Natural killer cell treated with Interleukin-12 subunit alpha and Interleukin-12 subunit beta and Interleukin-15 and Interleukin-18, amount 100 ng/mL, for 72 hours (primary cell): ENCODE results near the gene BPIFA1. TPM values are rescaled to one million over a fixed set of nuclear protein-coding genes. Genes with fewer than 3 reads are reported as not detected.

Source experiments
- ATAC-seq, 2 donors: fragments of 150-1000 bp; cut with Tn5 transposase in 1 of 2; sonication (Bioruptor Pico), chemical (Tn5 transposase) in 1 of 2; 2 replicates each; pipeline ENCODE4 v1.10.0; 2021
- DNase-seq: peaks from one replicate; pipeline ENCODE4 v3.0.0; 2022; ENCODE audit warnings: low spot score
- H3K27ac Mint-ChIP-seq, 2 donors: 1 replicate in 1 of 2; 2 replicates in 1 of 2; pipeline ENCODE4 v1.8.0; 2022; ENCODE audit warnings: mixed read lengths in 2 of 2, mild to moderate bottlenecking in 1 of 2, moderate library complexity in 1 of 2
- H3K27me3 Mint-ChIP-seq, 2 donors: 1 replicate in 1 of 2; 2 replicates in 1 of 2; pipeline ENCODE4 v1.8.0; 2022; ENCODE audit warnings: mixed read lengths in 2 of 2
- H3K36me3 Mint-ChIP-seq: one replicate; pipeline ENCODE4 v1.8.0; 2022; ENCODE audit warnings: mixed read lengths
- H3K4me1 Mint-ChIP-seq, 2 donors: 1 replicate in 1 of 2; 2 replicates in 1 of 2; pipeline ENCODE4 v1.8.0; 2022; ENCODE audit warnings: low read depth in 2 of 2, mixed read lengths in 2 of 2, mild to moderate bottlenecking in 1 of 2
- H3K4me3 Mint-ChIP-seq: one replicate; pipeline ENCODE4 v1.8.0; 2022; ENCODE audit warnings: mixed read lengths
- H3K9me3 Mint-ChIP-seq: 2 replicates; pipeline ENCODE4 v1.8.0; 2022; ENCODE audit warnings: mixed read lengths
- total RNA-seq, 2 donors: library from RNA; stranded (reverse); gene quantifications; one replicate each; pipeline ENCODE4 v1.2.3, GENCODE V29; 2022

Gene BPIFA1
- total RNA-seq, 2 donors from 2014 or later, result not detected

DNA sequence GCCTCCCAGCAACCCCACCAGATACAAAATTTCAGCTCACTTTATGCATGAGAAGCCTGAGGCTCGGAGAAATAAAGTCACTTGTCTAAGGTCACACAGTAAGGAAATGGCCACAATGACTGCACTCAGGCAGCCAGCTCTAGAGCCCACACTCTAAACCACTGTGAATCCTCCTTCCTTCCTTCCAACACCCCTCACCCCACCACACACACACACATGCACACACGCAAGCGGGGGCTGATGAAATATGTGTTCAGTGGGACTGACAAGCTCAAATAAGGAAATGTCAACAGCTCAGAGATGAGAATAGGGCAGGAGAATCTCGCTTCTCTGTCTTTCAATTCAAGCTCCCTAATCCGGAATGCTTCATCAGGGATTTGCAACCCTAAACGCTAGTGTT is 6.0 kb upstream of the BPIFA1 start:
- peak overlapping the region; percentile 63 for H3K4me3 Mint-ChIP-seq
- H3K4me1 Mint-ChIP-seq, result peaks cover 16 to 30% of the 10 kb centered on the region in 2 donors
- peak; percentile 88 for DNase-seq
- no peaks in the 10 kb centered on the region for H3K36me3 Mint-ChIP-seq
- no peaks in the 10 kb centered on the region for H3K9me3 Mint-ChIP-seq
- peak overlapping the region; percentile 72 to 85 for H3K27ac Mint-ChIP-seq
- peaks cover 7 to 17% of the 10 kb centered on the region in 2 donors for H3K27me3 Mint-ChIP-seq
- ATAC-seq, result peak; percentile 95 to 96

DNA sequence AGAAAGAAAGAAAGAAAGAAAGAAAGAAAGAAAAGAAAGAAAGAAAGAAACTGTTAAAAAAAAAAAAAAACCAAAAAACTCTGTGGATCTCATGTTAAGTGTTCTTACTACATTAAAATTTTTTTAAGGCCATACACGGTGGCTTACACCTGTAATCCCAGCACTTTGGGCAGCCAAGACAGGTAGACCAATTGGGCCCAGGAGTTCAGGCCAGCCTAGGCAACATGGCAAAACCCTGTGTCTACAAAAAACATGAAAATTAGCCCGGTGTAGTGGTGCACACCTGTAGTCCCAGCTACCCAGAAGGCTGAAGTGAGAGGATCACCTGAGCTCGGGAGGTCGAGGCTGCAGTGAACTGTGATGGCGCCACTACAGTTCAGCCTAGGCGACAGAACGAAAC is 4.6 kb upstream of the BPIFA1 start:
- H3K27me3 Mint-ChIP-seq, result peaks cover 0 to 6% of the 10 kb centered on the region in 2 donors
- no peaks in the 10 kb centered on the region for H3K36me3 Mint-ChIP-seq
- H3K9me3 Mint-ChIP-seq, result no peaks in the 10 kb centered on the region
- peak overlapping the region; percentile 72 to 85 for H3K27ac Mint-ChIP-seq
- ATAC-seq (no peak), DNase-seq (no peak)
- no peak overlapping the region for H3K4me3 Mint-ChIP-seq
- peaks cover 16 to 30% of the 10 kb centered on the region in 2 donors for H3K4me1 Mint-ChIP-seq

DNA sequence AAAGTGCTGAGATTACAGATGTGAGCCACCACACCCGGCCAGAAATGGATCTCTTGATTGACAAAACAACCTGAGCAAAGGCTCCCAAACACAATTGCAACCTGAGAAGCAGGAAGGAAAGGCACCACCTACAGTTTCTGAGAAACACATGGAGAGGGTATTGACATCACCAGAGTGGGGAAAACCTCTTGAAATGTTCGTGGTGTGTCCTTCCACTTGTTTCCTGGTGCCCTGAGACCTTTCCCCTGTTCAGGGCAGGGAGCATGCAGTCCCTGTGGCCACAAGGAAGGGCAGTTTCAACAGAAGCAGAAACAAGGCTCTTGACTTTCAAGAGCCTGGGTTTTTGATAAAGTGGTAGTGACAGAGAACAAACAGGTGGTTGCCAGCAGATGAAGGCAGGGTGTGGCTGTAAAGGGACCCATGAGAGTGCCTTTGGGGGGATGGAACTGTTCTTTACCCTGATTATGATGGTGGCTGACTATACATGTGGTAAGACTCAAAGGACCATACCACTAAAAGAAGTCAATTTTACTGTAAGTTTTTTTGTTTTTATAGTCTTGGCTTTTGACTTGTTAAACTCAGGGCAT is 3.2 kb upstream of the BPIFA1 start:
- no peak overlapping the region for H3K4me3 Mint-ChIP-seq
- H3K27me3 Mint-ChIP-seq, result peaks cover 2 to 6% of the 10 kb centered on the region in 2 donors
- H3K27ac Mint-ChIP-seq, result peak overlapping the region; percentile 53 to 59
- ATAC-seq (no peak), DNase-seq (no peak)
- H3K9me3 Mint-ChIP-seq, result no peaks in the 10 kb centered on the region
- no peaks in the 10 kb centered on the region for H3K36me3 Mint-ChIP-seq
- H3K4me1 Mint-ChIP-seq, result peaks cover 16 to 30% of the 10 kb centered on the region in 2 donors

DNA sequence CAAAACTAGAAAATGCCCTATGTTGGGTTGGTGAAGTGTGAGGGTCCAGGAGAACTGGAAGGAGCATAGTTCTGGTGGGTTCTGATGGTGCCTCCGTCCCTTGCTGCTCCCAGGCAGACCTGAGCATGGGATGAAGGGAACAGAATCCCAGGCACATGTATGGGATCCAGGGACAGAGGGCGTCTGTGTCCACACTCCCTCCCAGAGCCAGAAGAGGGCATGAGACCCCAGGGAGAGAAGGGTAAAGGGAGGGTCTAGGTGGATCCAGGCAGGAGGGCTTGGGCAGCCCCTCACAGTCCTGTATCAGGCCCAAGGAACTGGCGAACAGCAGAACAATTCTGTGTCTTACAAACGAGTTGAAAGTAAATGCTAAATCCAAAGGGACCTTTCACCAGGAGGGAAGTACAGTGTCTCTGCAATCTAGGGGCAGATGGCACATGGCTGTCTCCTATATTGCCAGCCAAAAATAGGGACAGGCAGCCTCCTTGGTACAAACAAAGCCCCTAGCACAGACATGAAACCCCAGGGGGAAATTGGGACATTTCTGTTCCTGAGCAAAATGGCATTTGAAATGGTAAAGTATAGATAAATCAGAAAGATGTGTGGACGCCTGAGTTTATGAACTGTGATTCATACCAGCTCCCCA is 2.5 kb upstream of the BPIFA1 start:
- Mint-ChIP-seq H3K9me3 (no peaks in the 10 kb centered on the region), H3K4me3 (no peak overlapping the region), H3K27ac (peak overlapping the region; percentile 53 to 59), H3K27me3 (peaks cover 2 to 6% of the 10 kb centered on the region in 2 donors), H3K4me1 (peaks cover 16 to 29% of the 10 kb centered on the region in 2 donors), H3K36me3 (no peaks in the 10 kb centered on the region)
- DNase-seq (no peak), ATAC-seq (no peak)

DNA sequence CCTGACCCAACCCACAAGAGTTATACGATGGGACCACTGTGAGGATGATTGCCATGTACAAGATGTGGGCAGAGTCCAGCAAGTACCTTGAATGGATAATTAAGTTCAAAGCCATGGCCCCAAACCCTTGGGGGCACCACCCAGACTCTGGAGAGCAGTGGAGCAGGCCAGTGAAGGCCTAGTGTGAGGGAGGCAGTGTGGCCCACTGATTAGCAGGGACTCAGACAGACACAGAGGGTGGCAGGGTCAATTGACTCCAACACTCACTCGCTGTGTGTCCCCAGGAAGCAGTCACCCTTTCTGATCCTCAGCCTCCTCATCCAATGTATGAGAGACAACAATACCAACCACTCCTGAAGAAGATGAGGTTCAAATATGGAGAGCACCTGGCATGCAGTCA is 1.7 kb upstream of the BPIFA1 start:
- Mint-ChIP-seq H3K36me3 (no peaks in the 10 kb centered on the region), H3K4me3 (no peak overlapping the region), H3K9me3 (no peaks in the 10 kb centered on the region), H3K27ac (no peak overlapping the region), H3K27me3 (peaks cover 4 to 7% of the 10 kb centered on the region in 2 donors), H3K4me1 (peaks cover 16 to 23% of the 10 kb centered on the region in 2 donors)
- ATAC-seq (no peak), DNase-seq (no peak)

DNA sequence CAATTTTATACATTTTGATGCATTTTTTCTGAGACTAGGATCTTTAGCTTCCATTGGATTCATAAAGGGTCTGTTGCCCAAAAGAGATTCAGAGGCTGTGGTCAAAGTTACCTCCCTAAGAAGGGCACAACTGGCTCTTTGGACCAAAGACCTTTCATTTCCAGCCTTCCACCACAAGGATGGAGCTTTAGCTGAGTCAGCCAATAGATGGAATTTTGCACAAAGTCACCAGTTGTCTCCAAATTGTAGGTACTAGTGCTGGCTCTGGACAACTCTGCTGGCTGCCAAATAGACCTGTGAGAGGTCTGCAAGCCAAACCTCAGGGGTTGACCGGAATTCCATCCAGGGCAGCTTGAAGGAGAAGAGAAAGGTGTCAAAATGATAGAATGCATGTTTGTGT is 555 bp downstream of the BPIFA1 start:
- ATAC-seq, result no peak
- Mint-ChIP-seq H3K4me1 (peaks cover 0 to 10% of the 10 kb centered on the region in 2 donors), H3K9me3 (no peaks in the 10 kb centered on the region), H3K27ac (no peak overlapping the region), H3K36me3 (no peaks in the 10 kb centered on the region), H3K4me3 (no peak overlapping the region), H3K27me3 (peaks cover 8 to 19% of the 10 kb centered on the region in 2 donors)
- DNase-seq, result no peak

DNA sequence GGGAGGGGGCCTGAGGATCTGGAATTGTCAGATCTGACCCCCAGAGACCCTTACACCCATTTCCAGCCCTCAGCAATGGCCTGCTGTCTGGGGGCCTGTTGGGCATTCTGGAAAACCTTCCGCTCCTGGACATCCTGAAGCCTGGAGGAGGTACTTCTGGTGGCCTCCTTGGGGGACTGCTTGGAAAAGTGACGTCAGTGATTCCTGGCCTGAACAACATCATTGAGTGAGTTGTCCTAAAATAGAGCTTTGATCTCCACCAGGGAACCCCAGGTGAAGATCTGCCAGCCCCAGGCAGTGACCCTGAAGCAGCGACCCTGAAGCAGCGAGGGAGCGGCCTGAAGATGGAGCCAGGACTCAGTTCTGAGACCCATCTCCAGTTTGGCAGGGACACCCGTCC is 2.2 kb downstream of the BPIFA1 start:
- no peak for DNase-seq
- Mint-ChIP-seq H3K9me3 (no peaks in the 10 kb centered on the region), H3K27me3 (peaks cover 14 to 23% of the 10 kb centered on the region in 2 donors), H3K36me3 (no peaks in the 10 kb centered on the region), H3K4me3 (no peak overlapping the region), H3K4me1 (peaks cover 0 to 2% of the 10 kb centered on the region in 2 donors), H3K27ac (no peak overlapping the region)
- no peak for ATAC-seq

DNA sequence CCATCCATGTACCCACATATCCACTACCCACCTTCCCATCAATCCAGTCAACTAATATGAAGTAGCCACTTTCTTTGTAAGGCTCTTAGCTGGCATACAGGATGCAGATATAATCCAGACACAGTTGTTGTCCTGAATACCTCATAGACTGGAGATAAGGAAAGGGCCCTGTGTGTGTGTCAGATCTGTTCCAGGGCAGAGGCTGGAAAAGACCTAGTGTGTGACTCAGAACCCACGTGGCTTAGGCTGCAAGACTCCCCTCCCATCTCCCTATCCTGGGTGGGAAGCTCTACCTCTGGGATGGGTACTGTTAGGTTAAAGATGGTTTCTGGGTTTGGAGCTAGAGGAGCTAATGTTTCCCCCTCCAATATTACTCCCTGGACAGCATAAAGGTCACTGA is 3.6 kb downstream of the BPIFA1 start:
- no peak for DNase-seq
- no peak for ATAC-seq
- H3K27me3 Mint-ChIP-seq, result peaks cover 22 to 24% of the 10 kb centered on the region in 2 donors
- H3K9me3 Mint-ChIP-seq, result no peaks in the 10 kb centered on the region
- no peaks in the 10 kb centered on the region for H3K36me3 Mint-ChIP-seq
- peaks cover 0 to 3% of the 10 kb centered on the region in 2 donors for H3K4me1 Mint-ChIP-seq
- H3K4me3 Mint-ChIP-seq, result no peak overlapping the region
- H3K27ac Mint-ChIP-seq, result no peak overlapping the region

DNA sequence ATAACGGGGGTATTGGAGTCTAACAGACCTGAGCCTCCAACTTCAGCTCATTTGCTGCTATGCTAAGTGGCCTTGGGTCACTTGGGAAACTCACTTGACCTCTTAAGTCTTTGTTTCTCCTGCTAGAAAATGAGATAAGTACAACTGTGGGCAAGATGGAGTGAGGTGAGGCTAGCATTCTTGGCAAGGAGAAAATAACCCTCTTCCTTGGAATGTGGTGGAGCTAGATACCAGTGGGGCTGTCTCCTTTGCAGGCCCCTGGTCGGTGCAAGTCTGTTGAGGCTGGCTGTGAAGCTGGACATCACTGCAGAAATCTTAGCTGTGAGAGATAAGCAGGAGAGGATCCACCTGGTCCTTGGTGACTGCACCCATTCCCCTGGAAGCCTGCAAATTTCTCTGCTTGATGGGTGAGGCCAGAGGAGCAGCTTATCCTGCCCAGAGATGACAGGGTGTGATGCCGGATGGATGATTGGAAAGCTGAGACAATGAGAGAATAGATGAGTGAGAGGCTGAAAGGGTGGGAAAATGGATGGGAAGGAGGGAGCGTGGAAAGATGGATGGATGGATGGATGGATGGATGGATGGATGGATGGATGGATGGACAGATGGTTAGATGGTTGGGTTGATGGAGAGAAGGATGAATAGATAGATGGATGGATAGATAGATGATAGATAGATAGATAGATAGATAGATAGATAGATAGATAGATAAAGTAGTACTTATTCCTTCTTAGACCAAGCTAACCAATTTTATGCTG is 4.4 kb downstream of the BPIFA1 start:
- ATAC-seq (no peak), DNase-seq (no peak)
- Mint-ChIP-seq H3K27ac (no peak overlapping the region), H3K36me3 (no peaks in the 10 kb centered on the region), H3K27me3 (peaks cover 22 to 32% of the 10 kb centered on the region in 2 donors), H3K9me3 (no peaks in the 10 kb centered on the region), H3K4me3 (no peak overlapping the region), H3K4me1 (peaks cover 0 to 3% of the 10 kb centered on the region in 2 donors)

DNA sequence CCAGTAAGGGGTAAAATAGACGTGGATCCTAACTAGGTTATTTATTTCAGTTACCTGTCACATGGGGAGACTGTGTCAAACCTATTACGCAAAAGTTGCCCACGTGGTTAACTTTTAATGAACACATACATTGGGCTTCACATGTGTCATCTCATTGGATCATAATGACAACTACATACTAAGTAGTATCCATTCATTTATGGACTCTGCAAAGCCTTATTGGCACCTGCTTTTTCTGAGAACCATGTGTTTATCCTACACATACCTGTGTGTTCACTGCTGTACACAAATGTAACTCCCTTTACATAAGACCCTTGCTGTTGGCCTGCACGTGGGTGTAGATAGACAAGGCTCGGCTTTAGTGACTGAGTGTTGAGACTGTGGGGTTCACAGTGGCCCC is 5.1 kb downstream of the BPIFA1 start:
- DNase-seq (no peak), ATAC-seq (no peak)
- no peaks in the 10 kb centered on the region for H3K9me3 Mint-ChIP-seq
- no peak overlapping the region for H3K27ac Mint-ChIP-seq
- peaks cover 0 to 3% of the 10 kb centered on the region in 2 donors for H3K4me1 Mint-ChIP-seq
- H3K36me3 Mint-ChIP-seq, result no peaks in the 10 kb centered on the region
- no peak overlapping the region for H3K4me3 Mint-ChIP-seq
- H3K27me3 Mint-ChIP-seq, result peaks cover 22 to 33% of the 10 kb centered on the region in 2 donors

DNA sequence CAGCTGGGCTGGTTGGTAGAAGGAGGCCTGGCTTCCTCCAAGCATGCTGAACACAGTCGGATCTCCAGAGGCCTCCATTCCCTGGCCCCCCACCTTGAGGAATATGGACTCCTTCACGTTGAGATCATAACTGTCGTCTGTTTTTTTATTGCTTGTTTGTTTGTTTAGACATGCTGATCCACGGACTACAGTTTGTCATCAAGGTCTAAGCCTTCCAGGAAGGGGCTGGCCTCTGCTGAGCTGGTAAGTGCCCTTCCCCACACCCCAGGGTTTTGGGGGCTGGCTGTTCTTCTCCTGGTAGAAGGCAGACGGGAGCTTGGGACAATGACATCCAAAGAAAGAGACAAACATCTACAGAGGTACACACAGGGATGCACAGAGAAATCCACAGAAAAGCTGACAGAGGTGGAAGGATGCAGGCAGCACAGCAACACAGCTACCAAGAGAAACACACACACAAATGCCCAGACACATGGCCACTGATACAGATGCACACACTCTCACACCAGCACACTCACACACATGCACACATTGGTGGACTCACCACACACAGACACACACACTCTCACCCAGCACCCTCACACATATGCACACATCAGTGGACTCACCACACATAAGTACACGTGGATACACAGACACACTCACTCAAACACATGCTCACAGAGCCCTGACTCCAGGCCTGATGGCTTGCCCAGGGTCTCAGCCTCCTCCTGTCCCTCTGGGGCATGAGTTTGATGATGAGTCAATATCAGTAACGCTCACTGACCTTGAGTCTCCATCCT is 6.7 kb downstream of the BPIFA1 start:
- ATAC-seq (no peak), DNase-seq (no peak)
- Mint-ChIP-seq H3K27ac (no peak overlapping the region), H3K36me3 (no peaks in the 10 kb centered on the region), H3K27me3 (peaks cover 20 to 33% of the 10 kb centered on the region in 2 donors), H3K4me3 (no peak overlapping the region), H3K4me1 (peaks cover 0 to 3% of the 10 kb centered on the region in 2 donors), H3K9me3 (no peaks in the 10 kb centered on the region)

DNA sequence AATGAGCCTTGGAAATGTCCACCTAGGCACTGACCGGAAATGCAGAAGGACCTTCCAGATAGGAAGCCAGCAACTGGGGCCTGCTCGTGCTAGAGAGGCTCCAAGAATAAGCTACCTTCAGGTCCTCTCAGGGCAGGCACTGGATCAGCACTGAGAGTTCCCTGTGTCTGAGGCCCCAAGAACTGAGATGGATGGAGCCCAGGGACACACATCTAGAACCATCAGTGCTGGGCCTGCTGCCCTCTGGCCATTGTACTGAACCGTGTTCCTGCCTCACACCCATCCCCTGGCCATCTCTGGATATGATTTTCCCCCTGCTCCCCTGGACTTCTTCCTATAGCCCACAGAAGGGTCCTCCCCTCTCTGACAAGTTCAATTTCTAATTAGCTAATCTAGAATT is 10.3 kb downstream of the BPIFA1 start:
- no peak overlapping the region for H3K4me3 Mint-ChIP-seq
- ATAC-seq, result no peak
- H3K4me1 Mint-ChIP-seq, result peaks cover 0 to 3% of the 10 kb centered on the region in 2 donors
- no peaks in the 10 kb centered on the region for H3K36me3 Mint-ChIP-seq
- H3K27ac Mint-ChIP-seq, result no peak overlapping the region
- no peak for DNase-seq
- no peaks in the 10 kb centered on the region for H3K9me3 Mint-ChIP-seq
- peaks cover 15 to 19% of the 10 kb centered on the region in 2 donors for H3K27me3 Mint-ChIP-seq

DNA sequence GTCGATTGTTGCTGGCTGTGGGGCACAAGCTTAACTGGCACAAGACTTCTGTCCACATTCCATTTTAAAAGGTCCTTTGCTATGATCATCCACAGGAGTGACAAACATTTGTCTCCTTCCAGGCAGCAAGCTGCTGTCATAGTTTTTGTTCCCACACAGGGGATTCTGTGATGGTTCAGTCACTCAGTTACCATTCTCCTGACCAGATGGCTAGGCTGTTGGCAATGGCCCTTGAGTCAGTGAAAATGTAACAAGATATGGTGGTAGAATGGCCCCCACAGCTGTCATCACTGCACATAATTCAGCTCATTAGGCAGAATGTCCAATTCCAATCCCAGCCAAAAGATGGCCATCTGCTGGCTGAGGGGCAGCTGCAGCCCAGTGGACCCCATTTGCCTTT is 13.7 kb downstream of the BPIFA1 start:
- H3K36me3 Mint-ChIP-seq, result no peaks in the 10 kb centered on the region
- H3K27ac Mint-ChIP-seq, result no peak overlapping the region
- ATAC-seq, result no peak
- no peaks in the 10 kb centered on the region for H3K4me1 Mint-ChIP-seq
- no peak overlapping the region for H3K4me3 Mint-ChIP-seq
- no peak for DNase-seq
- H3K9me3 Mint-ChIP-seq, result no peaks in the 10 kb centered on the region
- peaks cover 5 to 13% of the 10 kb centered on the region in 2 donors for H3K27me3 Mint-ChIP-seq
